ENCODE measurements around the gene ATP5F1D.

The ATP5F1D gene

GRCh38 chr19:1251330-1252220 is 10.0 kb downstream of the ATP5F1D start:
- TF ChIP-seq EZH2phosphoT487 (IDR thresholded peaks at IDR 0.05; ENCODE audit: low read depth) (no peak), CTCF (IDR thresholded peaks at IDR 0.05; ENCODE audit: low read depth, low read length) (no peak)
- Histone ChIP-seq H2AFZ (ENCODE audit: low read depth, low read length) (no peak overlapping the region), H3K4me1 (ENCODE audit: low read length) (peaks cover 27% of the 10 kb centered on the region), H3K9ac (ENCODE audit: low read length) (peak overlapping the region; percentile 98), H3K27ac (ENCODE audit: low read length) (peak overlapping the region; percentile 92), H3K36me3 (replicated peaks; ENCODE audit: low read depth, low read length) (peaks cover 44% of the 10 kb centered on the region), H4K20me1 (ENCODE audit: insufficient read depth, low read length) (peaks cover 11% of the 10 kb centered on the region; the same call in 1 of the 2 replicates), H3K79me2 (ENCODE audit: low read length) (peaks cover 61% of the 10 kb centered on the region), H3K27me3 (ENCODE audit: low read depth, low read length) (no peaks in the 10 kb centered on the region), H3K4me2 (ENCODE audit: low read length) (peak overlapping the region; percentile 100), H3K4me3 (ENCODE audit: low read length) (peak overlapping the region; percentile 88), H3K9me3 (ENCODE audit: insufficient read depth, low read length) (no peaks in the 10 kb centered on the region)

DNA sequence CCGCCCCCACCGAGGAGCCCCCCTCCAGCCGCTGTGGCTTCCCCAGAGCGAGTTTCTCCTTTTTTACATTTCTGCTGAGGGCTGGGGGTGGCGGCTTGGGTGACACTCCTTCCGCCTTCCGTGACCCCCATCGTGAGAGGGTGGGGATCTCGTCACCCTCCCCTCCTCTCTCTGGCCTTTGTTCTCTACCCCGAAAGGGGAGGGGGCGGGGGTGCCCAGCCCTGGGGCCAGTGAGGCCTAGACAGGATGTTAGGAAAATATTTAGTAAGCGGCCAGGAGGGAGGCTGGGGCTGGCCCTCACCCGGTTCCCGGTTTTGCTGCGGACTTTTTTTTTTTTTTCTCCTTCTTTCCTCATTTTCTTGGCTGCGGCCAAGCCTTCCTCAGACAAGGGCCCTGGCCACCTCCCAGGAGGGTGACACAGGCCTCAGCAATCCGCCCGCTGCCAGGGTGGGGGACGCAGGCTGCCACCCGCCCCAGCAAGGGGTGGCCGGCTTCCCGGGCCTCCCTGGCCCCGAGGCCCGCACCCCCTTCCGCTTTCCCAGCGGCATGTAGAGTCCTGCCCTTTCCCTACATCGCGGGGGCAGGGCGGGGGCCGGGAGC is 10.8 kb downstream of the ATP5F1D start:
- Histone ChIP-seq H3K27ac (ENCODE audit: low read length) (peak overlapping the region; percentile 92), H3K79me2 (ENCODE audit: low read length) (peaks cover 61% of the 10 kb centered on the region)

DNA sequence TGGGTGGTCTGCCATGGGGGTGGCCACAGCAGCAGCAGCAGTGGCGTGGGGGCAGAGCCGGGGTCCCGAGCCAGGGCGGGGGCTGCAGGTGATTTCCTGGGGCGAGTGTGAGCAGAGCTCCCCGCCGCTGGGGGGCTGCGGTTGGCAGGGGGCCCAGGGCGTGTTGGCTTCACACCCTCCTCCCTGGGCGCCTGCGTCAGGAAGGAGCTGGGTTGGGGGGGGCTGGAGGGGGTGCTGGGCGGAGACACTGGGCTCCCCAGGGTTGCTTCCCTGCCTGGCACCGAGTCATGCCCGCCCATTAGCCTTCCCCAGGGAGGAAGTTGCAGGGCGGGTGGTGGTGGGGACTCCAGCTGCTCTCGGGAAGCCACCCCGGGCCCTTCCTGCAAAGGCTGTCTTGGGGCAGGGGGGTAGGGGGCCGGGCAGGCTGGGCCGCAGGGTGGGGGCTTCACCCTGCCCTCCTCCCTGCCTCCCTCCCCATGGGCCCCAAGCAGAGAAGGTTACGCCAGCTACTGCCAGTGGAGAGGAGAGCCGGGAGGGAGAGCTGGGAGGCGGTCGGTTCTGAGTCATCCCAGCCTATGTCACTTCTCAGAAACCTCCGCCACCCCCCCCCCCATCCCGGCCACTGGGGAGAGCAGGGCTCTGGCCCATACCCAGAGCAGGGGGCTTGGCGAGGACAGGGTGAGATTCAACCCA is 11.4 kb downstream of the ATP5F1D start:
- H3K79me2 ChIP-seq (ENCODE audit: low read length), result peaks cover 61% of the 10 kb centered on the region

More for the DNA sequence above, 10.8 kb downstream of the ATP5F1D start:
- H3K4me1 ChIP-seq (ENCODE audit: low read length), result peaks cover 27% of the 10 kb centered on the region
- H3K36me3 ChIP-seq (replicated peaks; ENCODE audit: low read depth, low read length), result peaks cover 49% of the 10 kb centered on the region
- H2AFZ ChIP-seq (ENCODE audit: low read depth, low read length), result no peak overlapping the region
- no peaks in the 10 kb centered on the region for H3K9me3 ChIP-seq (ENCODE audit: insufficient read depth, low read length)
- peak overlapping the region; percentile 88 for H3K4me3 ChIP-seq (ENCODE audit: low read length)
- peak overlapping the region; percentile 98 for H3K9ac ChIP-seq (ENCODE audit: low read length)
- TF ChIP-seq EZH2phosphoT487 (IDR thresholded peaks at IDR 0.05; ENCODE audit: low read depth) (no peak), CTCF (IDR thresholded peaks at IDR 0.05; ENCODE audit: low read depth, low read length) (no peak)
- peaks cover 11% of the 10 kb centered on the region; the same call in 1 of the 2 replicates for H4K20me1 ChIP-seq (ENCODE audit: insufficient read depth, low read length)
- peak overlapping the region; percentile 100 for H3K4me2 ChIP-seq (ENCODE audit: low read length)
- H3K27me3 ChIP-seq (ENCODE audit: low read depth, low read length), result no peaks in the 10 kb centered on the region

More for the DNA sequence above, 11.4 kb downstream of the ATP5F1D start:
- peak overlapping the region; percentile 100 for H3K4me2 ChIP-seq (ENCODE audit: low read length)
- H3K4me3 ChIP-seq (ENCODE audit: low read length), result peak overlapping the region; percentile 88
- H2AFZ ChIP-seq (ENCODE audit: low read depth, low read length), result no peak overlapping the region
- H3K36me3 ChIP-seq (replicated peaks; ENCODE audit: low read depth, low read length), result peaks cover 55% of the 10 kb centered on the region
- H3K27ac ChIP-seq (ENCODE audit: low read length), result peak overlapping the region; percentile 92
- H3K9me3 ChIP-seq (ENCODE audit: insufficient read depth, low read length), result no peaks in the 10 kb centered on the region
- TF ChIP-seq CTCF (IDR thresholded peaks at IDR 0.05; ENCODE audit: low read depth, low read length) (no peak), EZH2phosphoT487 (IDR thresholded peaks at IDR 0.05; ENCODE audit: low read depth) (no peak)
- no peaks in the 10 kb centered on the region for H3K27me3 ChIP-seq (ENCODE audit: low read depth, low read length)
- H3K9ac ChIP-seq (ENCODE audit: low read length), result peak overlapping the region; percentile 98
- H4K20me1 ChIP-seq (ENCODE audit: insufficient read depth, low read length), result peaks cover 11% of the 10 kb centered on the region; the same call in 1 of the 2 replicates
- H3K4me1 ChIP-seq (ENCODE audit: low read length), result peaks cover 25% of the 10 kb centered on the region
